ENCODE measurements around the gene PCDHB1. TPM values are rescaled to one million over a fixed set of nuclear protein-coding genes. Genes with fewer than 3 reads are reported as not detected.
"Not testable (repeated sequence)": the region's sequence is repeated elsewhere in the genome, so short reads cannot be mapped to it uniquely, and the experiment has no call there.

Gene PCDHB1
- total RNA-seq, 1 experiment from 2014 or later, result not detected

GRCh38 chr5:141096586-141096985 lies 45.4 kb downstream of the PCDHB1 start:
- H3K4me1 ChIP-seq (ENCODE audit: control insufficient read depth in 1 of 2, insufficient read depth in 2 of 2, low read length in 2 of 2); H3K4me2 ChIP-seq (ENCODE audit: low read length); H3K9me2 ChIP-seq (ENCODE audit: insufficient read depth); H3K9ac ChIP-seq (ENCODE audit: low read length); H3K27ac ChIP-seq (ENCODE audit: low read depth, low read length); RAD21 ChIA-PET (ENCODE audit: low non-redundant PET in 1 of 2, low total read pairs in 2 of 2, uncharacterized antibody in 2 of 2, unreplicated experiment in 2 of 2); H4K20me1 ChIP-seq (ENCODE audit: insufficient read depth); H3K27me3 ChIP-seq (ENCODE audit: insufficient read depth, low read length); intact Hi-C loops (cut with micrococcal nuclease); CTCF ChIA-PET; BruUV-seq (replicated peaks); DNase-seq (ENCODE audit: low read depth, low spot score); ATAC-seq; H3K79me2 ChIP-seq (ENCODE audit: insufficient read depth, low read length); H3K4me3 ChIP-seq (replicated peaks in 1 of 2; ENCODE audit: low read depth in 1 of 2, low read length in 2 of 2); H3K36me3 ChIP-seq (ENCODE audit: control insufficient read depth in 1 of 2, insufficient read depth in 2 of 2, low read length in 2 of 2); POLR2A ChIA-PET; H3K9me3 ChIP-seq (ENCODE audit: control insufficient read depth in 1 of 2, insufficient read depth in 1 of 2, low read depth in 1 of 2, low read length in 2 of 2); H2AFZ ChIP-seq (ENCODE audit: low read depth, low read length, poor library complexity, severe bottlenecking): not testable (repeated sequence)

GRCh38 chr5:141100243-141100805 lies 49.1 kb downstream of the PCDHB1 start, which contains the start of gene PCDHB3:
PCDHB3 (plus strand) TSS chr5:141100473; CDS start chr5:141100650, 177 bp downstream.
- Histone ChIP-seq H3K9ac (ENCODE audit: low read length) (no peak within 1 kb of the TSS), H3K4me3 (replicated peaks in 1 of 2; ENCODE audit: low read depth in 1 of 2, low read length in 2 of 2) (no peak within 1 kb of the TSS), H3K4me1 (ENCODE audit: control insufficient read depth in 1 of 2, insufficient read depth in 2 of 2, low read length in 2 of 2) (no peaks in the 10 kb centered on the region), H3K4me2 (ENCODE audit: low read length) (no peak within 1 kb of the TSS), H4K20me1 (ENCODE audit: insufficient read depth) (no peaks in the 10 kb centered on the region), H3K9me2 (ENCODE audit: insufficient read depth) (no peaks in the 10 kb centered on the region), H3K27ac (ENCODE audit: low read depth, low read length) (no peak within 1 kb of the TSS), H2AFZ (ENCODE audit: low read depth, low read length, poor library complexity, severe bottlenecking) (no peak within 1 kb of the TSS), H3K79me2 (ENCODE audit: insufficient read depth, low read length) (no peaks in the 10 kb centered on the region), H3K9me3 (ENCODE audit: control insufficient read depth in 1 of 2, insufficient read depth in 1 of 2, low read depth in 1 of 2, low read length in 2 of 2) (peaks cover 0 to 4% of the 10 kb centered on the region in 2 experiments; a peak in 1 of 4 replicates), H3K36me3 (ENCODE audit: control insufficient read depth in 1 of 2, insufficient read depth in 2 of 2, low read length in 2 of 2) (no peaks in the 10 kb centered on the region), H3K27me3 (ENCODE audit: insufficient read depth, low read length) (no peaks in the 10 kb centered on the region)
- intact Hi-C loops (cut with micrococcal nuclease), result no loop called here
- DNase-seq (ENCODE audit: low read depth, low spot score), result peak; percentile 16
- POLR2A ChIA-PET, result no interaction called here
- RAD21 ChIA-PET (ENCODE audit: low non-redundant PET in 1 of 2, low total read pairs in 2 of 2, uncharacterized antibody in 2 of 2, unreplicated experiment in 2 of 2), result no interaction called here
- ATAC-seq, result no peak
- CTCF ChIA-PET, result no interaction called here
- no TSS peak for BruUV-seq (replicated peaks)
- TF ChIP-seq CTCF (IDR thresholded peaks at IDR 0.05 in 2 of 3, conservative IDR thresholded peaks at IDR 0.05 in 1 of 3; ENCODE audit: borderline replicate concordance in 1 of 3, insufficient read depth in 1 of 3, low read depth in 2 of 3, low read length in 2 of 3) (peak; percentile 11 to 54 (median 29); a peak in 3 of 6 replicates), SRF (IDR thresholded peaks at IDR 0.05; ENCODE audit: low read depth) (no peak), ZNF274 (IDR thresholded peaks at IDR 0.05; ENCODE audit: low read depth, low read length) (no peak), RAD21 (IDR thresholded peaks at IDR 0.05; ENCODE audit: low read depth) (peak; percentile 46), SP1 (IDR thresholded peaks at IDR 0.05; ENCODE audit: low read depth) (no peak)
